ENCODE data around the gene SLX9.

SLX9 gene

DNA sequence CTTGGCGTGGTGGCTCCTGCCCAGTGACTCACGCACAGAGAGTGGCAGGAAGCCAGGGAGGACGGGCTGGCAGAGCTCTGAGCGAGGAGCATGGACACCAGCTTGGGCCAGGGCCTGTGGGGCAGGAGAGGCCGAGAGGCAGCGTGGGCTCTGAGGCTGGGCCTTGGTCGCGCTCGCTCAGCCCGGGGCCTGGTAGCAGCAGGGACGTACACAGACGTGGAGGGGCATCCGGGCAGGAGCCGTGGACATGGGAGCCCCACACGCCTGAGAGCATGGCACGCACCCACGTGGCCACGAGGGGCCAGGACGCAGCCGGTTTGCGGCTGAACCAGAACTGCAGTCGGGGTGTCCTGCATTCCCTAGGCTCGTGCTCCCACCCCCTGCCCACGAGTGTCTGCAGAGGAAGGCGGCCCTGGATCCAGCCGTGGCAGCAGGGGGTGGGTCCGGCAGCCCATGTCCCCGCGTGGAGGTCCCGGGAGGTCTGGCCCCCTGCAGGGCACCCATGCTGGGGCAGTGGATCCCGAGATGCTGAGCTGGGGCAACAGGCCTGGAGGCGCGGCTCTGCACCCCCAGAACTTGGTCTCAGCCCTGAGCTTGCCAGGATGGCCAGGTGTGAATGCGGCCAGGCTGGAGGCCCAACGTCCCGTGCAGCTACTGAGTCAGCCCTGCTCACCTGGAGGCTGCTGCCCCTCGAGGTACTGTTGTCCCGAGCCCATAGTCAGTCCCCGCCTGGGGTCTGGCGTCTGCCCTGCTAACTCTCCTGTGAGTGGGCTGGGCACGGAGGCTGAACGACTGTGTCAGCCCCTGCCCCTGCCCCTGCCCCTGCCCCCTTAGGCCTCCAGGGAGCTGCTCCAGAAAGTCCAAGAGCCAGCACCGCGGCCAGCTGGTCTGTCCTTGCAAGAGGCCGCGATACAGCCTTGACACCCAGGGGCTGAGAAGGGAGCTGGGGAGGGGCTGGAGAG is 61.6 kb downstream of the SLX9 start:
- DNase-seq (ENCODE audit: low read depth in 2 of 3, low spot score in 2 of 3) = no peak

DNA sequence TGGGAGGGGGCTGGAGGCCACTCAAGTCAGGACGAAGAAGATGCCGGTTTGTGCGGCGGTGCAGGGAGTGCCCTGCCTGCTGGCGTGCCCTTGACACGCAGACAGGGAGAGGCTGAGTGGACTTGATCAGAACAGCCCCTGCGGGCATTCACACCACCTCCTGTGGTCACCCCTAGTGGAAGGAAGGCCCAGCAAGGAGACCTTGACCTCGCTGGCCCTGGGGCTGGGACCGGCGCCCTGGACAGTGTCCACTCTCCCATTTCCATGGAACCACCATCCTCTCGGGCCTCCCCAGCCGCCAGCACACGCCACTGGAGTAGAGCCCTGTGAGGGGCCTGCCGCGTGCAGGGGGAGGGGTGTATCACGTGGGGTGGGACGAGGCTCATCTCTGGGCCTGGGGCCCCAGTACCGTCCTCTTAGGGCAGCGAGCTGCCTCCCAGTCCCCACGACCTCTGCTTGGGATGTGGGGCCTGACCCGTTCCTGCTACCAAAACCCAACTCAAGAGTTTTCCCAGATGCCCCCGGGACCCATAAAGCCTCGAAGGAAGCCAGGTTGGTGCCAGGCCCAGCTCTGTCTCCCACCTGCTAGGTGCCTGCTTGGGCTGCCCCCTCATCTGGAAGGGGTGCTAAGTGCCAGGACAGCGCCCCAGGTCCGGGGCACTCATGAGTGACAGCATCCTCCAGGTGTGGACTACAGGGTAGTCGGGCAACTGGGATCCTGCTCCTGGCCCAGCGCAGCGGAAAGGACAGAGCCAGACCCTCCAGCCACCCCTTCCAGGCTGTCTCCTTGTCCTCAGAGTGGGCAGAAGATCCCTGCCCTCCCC is 62.8 kb downstream of the SLX9 start:
- no peak for DNase-seq (ENCODE audit: low read depth in 2 of 3, low spot score in 2 of 3)

DNA sequence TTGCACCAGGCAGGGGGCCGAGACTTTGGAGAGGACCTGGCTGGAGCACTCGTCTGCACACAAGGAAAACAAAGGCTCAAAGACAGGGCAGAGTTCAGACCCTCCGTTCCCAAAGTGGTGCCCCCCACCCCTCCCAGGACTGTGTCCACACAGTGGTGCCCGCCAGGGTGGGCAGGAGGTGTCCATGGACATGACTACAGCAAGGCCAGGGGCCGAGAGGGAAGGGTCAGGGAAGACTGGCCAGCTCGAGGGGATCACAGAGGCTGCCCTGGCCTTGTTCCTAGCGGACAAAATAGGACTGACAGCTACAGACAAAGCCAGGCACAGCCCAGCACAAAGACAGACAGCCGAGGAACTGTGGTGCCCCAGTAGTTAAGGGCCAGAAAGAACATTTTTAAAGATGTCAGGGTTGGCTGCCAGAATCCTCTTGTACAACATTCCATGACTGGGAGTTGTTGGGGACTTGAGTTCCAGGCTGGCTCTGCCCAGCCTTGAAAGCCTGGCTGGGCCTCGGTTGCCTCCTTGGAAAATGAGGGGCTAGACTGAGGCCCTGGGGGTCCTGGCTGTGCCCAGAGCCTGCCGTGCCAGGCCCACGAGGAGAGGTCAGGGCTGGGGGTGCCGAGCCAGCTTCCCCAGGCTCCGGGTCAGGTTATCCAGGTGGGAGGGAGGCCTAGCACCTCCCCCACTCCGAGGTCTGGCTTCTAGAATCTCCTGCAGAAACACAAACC is 63.7 kb downstream of the SLX9 start:
- no peak for DNase-seq (ENCODE audit: low read depth in 2 of 3, low spot score in 2 of 3)

- no peak for DNase-seq (ENCODE audit: low read depth in 2 of 3, low spot score in 2 of 3)
Measured at GRCh38 chr21:45004059-45004422, 64.2 kb downstream of the SLX9 start.

DNA sequence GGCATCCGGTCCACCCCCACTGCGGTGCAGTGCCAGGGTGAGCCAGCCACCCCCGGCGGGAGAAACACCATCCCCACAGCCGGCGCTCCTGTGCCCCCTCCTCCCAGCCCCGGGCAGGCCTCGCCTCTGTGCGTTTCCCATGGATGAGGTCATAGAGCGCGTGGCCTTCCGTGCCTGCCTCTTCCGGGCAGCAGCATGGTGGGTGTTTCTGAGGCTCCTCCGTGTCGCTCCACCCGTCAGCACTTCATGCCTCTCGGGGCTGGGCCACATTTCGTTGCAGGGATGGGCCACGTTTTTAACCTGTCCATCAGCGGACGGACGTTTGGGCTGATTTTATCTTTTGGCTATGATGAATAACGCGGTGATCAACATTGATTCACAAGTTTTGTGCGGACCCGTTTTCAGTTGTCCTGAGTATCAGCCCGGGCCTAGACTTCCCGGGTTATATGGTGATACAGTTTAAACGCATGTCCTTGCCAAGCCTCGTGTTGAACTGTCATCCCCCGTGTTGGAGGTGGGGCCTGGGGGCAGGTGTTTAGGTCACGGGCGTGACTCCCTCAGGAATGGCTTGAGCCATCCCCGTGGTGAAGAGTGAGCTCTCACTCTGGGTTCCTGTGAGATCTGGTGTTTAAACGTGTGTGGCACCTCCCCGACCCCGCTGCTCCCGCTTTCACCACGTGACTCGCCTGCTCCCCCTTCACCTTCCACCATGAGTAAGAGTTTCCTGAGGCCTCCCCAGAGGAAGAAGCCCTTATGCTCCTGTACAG is 64.8 kb downstream of the SLX9 start:
- no peak for DNase-seq (ENCODE audit: low read depth in 2 of 3, low spot score in 2 of 3)

DNA sequence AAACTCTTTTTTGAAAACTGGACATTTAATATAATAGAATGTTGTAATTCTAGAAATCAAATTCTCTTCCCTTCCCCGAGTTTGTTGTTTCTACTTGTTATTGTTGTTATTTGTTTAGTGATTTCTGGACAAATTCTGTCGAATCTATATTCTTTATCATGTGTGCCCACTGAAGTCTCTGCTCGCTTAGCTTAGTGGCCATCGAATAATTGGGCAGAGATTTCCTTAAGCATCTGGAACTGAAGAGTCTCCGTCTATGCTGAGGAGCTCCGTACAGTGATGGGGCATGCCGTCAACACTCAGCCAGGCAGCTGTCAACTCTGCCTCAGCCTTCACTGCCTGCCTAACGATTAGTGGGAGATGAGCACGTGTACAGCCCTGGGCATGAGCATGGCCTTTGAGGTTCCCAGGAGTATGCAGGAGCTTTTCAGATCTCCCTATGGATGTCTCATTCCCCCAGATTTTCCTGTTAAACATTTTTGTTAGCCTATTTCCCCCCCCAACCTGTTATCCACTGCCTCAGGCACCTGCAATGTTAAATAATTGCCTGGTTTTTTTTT is 66.8 kb downstream of the SLX9 start:
- no peak for DNase-seq (ENCODE audit: low read depth in 2 of 3, low spot score in 2 of 3)

GRCh38 chr21:45009616-45010015 is 69.8 kb downstream of the SLX9 start:
- DNase-seq (ENCODE audit: low read depth in 2 of 3, low spot score in 2 of 3) = no peak

DNA sequence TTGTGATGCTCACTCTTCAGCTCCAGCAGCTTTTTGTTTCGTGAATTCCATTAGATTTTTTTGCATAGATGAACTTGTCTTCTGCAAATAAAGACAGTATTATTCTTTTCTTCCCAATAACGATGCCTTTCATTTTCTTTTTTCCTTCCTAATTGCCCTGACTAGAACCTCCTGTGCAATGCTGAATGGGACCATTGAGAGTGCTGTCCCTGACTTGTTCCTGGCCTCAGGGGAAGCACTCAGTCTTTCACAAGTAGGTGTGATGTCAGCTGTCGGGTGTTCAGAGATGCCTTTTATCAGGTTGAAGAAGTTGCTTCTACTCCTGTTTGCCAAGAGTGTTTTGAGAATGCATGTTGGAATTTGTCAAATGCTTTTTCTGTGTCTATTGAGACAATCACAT is 70.3 kb downstream of the SLX9 start:
- DNase-seq (ENCODE audit: low read depth in 2 of 3, low spot score in 2 of 3) = no peak

DNA sequence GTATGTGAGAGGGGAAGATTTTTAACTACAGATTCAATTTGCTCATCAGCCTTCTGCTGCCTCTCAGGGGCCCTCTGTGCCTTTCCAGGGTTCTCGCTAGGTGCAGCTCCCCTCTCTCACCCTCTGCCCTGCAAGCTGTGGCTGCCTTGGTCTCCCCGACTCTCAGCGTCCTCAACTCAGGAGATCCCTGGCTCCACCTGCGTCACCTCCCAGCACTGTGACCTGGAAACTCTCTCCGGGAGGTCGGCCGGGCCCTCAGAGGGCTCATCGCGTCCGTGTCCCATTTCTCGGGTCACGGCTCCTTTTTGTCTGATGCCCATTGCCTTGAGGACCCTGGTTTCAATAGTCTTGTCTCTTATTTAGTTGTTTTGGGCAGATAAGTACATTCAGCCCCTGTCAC is 71.0 kb downstream of the SLX9 start:
- DNase-seq (ENCODE audit: low read depth in 2 of 3, low spot score in 2 of 3) = no peak

GRCh38 chr21:45011426-45011825 is 71.6 kb downstream of the SLX9 start:
- no peak for DNase-seq (ENCODE audit: low read depth in 2 of 3, low spot score in 2 of 3)

- no peak for DNase-seq (ENCODE audit: low read depth in 2 of 3, low spot score in 2 of 3)
Measured at GRCh38 chr21:45011911-45012661, 72.3 kb downstream of the SLX9 start.

DNA sequence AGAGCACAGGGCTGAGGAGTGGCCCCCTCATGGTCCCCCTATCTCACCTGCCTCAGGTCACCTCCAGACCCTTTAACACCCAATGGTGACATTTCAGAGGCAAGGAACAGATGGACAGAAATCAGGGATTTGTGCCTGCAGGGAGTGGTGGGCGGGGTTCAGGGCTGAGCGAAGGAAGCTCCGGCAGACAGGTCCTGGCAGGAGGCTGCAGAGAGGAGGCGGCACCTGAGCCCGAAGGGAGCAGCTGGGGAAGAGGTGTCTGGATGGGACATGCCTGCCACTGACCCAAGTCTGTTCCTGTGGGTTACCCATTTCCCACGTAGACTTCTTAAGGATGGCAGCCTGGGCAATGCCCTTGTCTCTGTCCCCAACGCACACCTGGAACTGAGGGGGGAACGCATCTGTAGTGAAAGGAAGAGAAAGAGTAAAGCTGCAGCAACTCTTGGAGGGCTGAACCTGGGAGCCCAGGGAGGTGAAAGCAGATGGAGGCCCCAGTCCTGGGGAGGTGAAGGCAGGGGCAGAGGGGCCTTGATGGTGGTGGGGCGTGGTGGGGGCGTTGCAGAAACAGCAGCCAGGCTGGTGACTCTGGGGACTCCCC is 72.9 kb downstream of the SLX9 start:
- DNase-seq (ENCODE audit: low read depth in 2 of 3, low spot score in 2 of 3) = no peak

DNA sequence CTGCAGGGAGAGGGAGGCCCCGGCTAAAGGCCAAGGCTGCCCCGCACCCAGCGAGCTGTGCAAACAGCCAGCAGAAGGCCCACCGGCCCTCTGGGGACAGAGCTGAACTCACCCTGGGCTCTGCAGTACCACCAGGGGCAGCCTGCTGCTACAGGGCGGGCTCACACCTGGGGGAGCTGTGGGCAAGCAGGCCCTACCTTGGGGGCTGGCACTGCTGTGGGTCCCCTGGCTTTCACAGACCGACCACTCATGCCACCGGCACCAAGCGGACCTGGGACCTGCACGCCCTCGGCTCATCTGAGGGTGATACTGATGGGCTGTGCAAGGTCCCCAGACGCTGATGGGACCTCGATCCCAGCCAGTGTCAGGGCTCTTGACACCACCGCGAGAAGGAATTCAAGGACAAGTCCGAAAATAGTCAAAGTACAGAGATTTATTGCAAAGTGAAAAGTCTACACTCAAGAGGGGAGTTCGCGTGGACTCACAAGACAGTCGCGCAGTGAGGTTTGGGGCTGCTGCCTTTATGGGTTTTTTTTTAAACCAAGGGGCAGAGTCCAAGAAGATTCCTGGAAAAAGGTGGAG is 73.5 kb downstream of the SLX9 start:
- no peak for DNase-seq (ENCODE audit: low read depth in 2 of 3, low spot score in 2 of 3)

DNA sequence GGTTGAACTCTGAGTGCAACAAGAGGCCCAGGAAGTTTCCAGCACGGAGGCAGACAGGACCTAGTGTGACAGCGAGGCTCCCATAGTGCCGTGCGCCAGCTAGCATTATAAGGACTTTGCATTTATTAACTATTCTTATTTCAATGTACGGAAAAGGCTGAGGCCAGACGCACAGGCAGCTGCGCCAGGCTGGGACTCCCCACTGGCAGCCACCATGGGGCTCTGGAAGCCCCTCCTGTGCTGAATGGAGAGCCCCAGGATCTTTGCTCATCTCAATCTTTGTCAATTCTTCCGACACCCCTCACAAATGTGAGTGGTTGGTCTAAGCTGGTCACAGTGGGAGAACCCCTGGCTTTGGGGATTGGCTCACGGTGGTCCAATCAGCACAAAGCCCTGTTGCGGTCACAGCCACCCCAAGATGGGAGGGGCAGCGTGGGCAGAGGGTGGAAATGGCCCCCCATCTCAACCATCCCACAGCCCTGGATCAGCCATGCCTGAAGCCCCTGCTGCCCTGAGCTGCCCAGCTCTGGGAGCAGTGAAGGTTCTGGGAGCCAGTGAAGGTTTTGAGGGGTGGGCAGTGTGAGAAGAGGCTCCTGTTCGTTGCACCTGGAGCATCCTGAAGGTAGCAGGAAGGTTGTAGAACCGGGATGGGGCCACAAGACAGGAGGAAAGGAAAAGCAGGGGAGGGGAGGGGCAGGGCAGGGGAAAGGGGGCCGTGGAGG is 75.1 kb downstream of the SLX9 start:
- DNase-seq (ENCODE audit: low read depth in 2 of 3, low spot score in 2 of 3) = no peak

DNA sequence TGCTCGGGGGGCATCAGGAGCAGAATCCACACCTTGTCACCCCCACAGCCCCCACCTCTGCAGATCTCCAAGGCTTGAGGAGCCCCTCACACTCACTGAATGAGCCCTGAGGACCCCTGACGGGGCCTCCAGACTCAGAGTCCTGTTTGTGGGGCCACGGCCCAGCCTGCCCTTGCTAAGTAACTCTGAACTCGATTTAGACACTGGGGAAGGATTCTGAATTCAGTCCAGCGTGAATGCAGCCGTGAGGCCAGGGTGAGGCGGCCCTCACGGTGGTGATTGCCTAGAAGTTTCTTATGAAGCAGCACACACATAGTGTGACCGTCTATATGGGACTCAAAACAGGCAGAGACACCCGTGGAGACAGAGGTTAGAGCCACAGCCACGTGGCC is 75.6 kb downstream of the SLX9 start:
- DNase-seq (ENCODE audit: low read depth in 2 of 3, low spot score in 2 of 3) = no peak

DNA sequence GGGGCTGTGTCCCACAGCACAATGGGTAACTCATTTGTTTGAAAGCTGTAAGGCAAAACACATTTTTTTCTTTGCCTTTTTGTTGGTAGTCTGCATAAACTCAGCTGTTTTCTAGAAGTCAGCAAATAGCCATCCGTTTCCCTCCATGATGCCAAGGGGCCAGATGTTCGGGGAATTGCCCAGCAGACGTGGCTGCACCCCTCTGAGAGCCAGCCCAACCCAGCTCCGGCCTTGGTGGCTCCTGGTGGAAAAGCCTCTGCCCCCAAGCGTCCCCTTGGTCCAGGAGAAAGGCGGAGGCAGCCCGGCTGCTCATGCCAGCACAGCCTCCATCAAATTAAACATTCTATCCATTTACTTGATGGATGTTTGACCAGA is 76.2 kb downstream of the SLX9 start:
- DNase-seq (ENCODE audit: low read depth in 2 of 3, low spot score in 2 of 3) = no peak

- no peak for DNase-seq (ENCODE audit: low read depth in 2 of 3, low spot score in 2 of 3)
Measured at GRCh38 chr21:45016406-45017038, 76.7 kb downstream of the SLX9 start.
